SU-DHL-6 (cell line): ENCODE measurements around the gene DCAF12.
A peak's percentile ranks its signal among the peaks of the same experiment; 100 is the strongest.
"Not testable (repeated sequence)": the region's sequence is repeated elsewhere in the genome, so short reads cannot be mapped to it uniquely, and the experiment has no call there.

Source experiments
- H2AFZ ChIP-seq: fragments of 200-600 bp; sonication (generic); 2 replicates; pipeline ENCODE4 v1.6.1; 2014; ENCODE audit warnings: low read depth, mild to moderate bottlenecking, moderate library complexity, mixed read lengths, antibody characterized with exemption, low read length; ENCODE audit not compliant: severe bottlenecking
- H3F3A ChIP-seq: fragments of 200-600 bp; shearing (Covaris generic); 2 replicates; pipeline ENCODE4 v1.6.0; 2016; ENCODE audit warnings: antibody characterized with exemption, mild to moderate bottlenecking; ENCODE audit not compliant: insufficient read depth
- H3K27ac ChIP-seq: fragments of 200-600 bp; sonication (generic); 2 replicates; pipeline ENCODE4 v1.5.1; 2016; ENCODE audit warnings: low read depth, mild to moderate bottlenecking, low read length, moderate library complexity, mixed read lengths
- H3K27me3 ChIP-seq: fragments of 200-600 bp; sonication (generic), shearing (Covaris generic); 2 replicates; pipeline ENCODE4 v1.6.0; 2014; ENCODE audit warnings: mild to moderate bottlenecking, low read length
- H3K36me3 ChIP-seq: fragments of 200-600 bp; sonication (generic); 2 replicates; pipeline ENCODE4 v1.6.1; 2014; ENCODE audit warnings: mild to moderate bottlenecking, low read length, mixed read lengths
- H3K4me2 ChIP-seq: fragments of 300-600, 200-600 bp; shearing (Covaris generic), sonication (generic); 2 replicates; pipeline ENCODE4 v1.6.0; 2014; ENCODE audit warnings: low read length, low read depth, mild to moderate bottlenecking; ENCODE audit not compliant: poor library complexity, severe bottlenecking
- H3K4me3 ChIP-seq: fragments of 200-600 bp; sonication (generic); 2 replicates; pipeline ENCODE4 v1.5.1; 2014; ENCODE audit warnings: antibody characterized with exemption, low read length, mild to moderate bottlenecking, mixed read lengths; ENCODE audit not compliant: insufficient read depth, poor library complexity, severe bottlenecking
- H3K79me2 ChIP-seq: fragments of 200-600 bp; sonication (generic); 2 replicates; pipeline ENCODE4 v1.6.1; 2014; ENCODE audit warnings: mild to moderate bottlenecking, low read length, moderate library complexity; ENCODE audit not compliant: insufficient read depth
- H3K9ac ChIP-seq: fragments of 200-600 bp; sonication (generic); 2 replicates; pipeline ENCODE4 v1.7.0; 2014; ENCODE audit warnings: mild to moderate bottlenecking, low read length
- H3K9me2 ChIP-seq: fragments of 200-600 bp; sonication (generic); replicated peaks from 2 replicates; pipeline ENCODE4 v1.6.1; 2014; ENCODE audit warnings: low read length; ENCODE audit not compliant: insufficient read depth
- H3K9me3 ChIP-seq: fragments of 200-600 bp; sonication (generic); 2 replicates; pipeline ENCODE4 v1.6.1; 2014; ENCODE audit warnings: low read length, mixed read lengths; ENCODE audit not compliant: insufficient read depth
- H4K20me1 ChIP-seq: fragments of 200-600 bp; sonication (generic); 2 replicates; pipeline ENCODE4 v1.6.1; 2014; ENCODE audit warnings: low read depth, mild to moderate bottlenecking, antibody characterized with exemption, low read length, moderate library complexity, mixed read lengths
- EZH2phosphoT487 ChIP-seq: fragments of 200-600 bp; sonication (generic), shearing (Covaris generic); conservative IDR thresholded peaks from 2 replicates; pipeline ENCODE4 v1.6.1; 2018; ENCODE audit warnings: mild to moderate bottlenecking, antibody characterized with exemption, low read length, moderate library complexity, mixed read lengths
- TF ChIP-seq, protein P1 (sequence below): fragments of 200-600 bp; sonication (generic); IDR thresholded peaks from one replicate; pipeline ENCODE4 v1.5.1; 2017; ENCODE audit warnings: antibody characterized with exemption, mild to moderate bottlenecking, low read length, moderate library complexity; ENCODE audit not compliant: insufficient read depth, poor library complexity, severe bottlenecking

The DCAF12 gene

GRCh38 chr9:34046784-34047379 lies 79.6 kb downstream of the DCAF12 start:
- no peak for TF ChIP-seq EZH2phosphoT487
- Histone ChIP-seq H3K36me3 (peaks cover 3% of the 10 kb centered on the region), H3K27ac (no peak overlapping the region), H2AFZ (no peak overlapping the region), H4K20me1 (peaks cover 28% of the 10 kb centered on the region; the same call in 1 of the 2 replicates), H3K9me3 (no peaks in the 10 kb centered on the region), H3K9ac (peak overlapping the region; percentile 83), H3K4me3 (peak overlapping the region; percentile 67), H3K79me2 (peaks cover 68% of the 10 kb centered on the region), H3K4me2 (peak overlapping the region; percentile 95), H3F3A (no peaks in the 10 kb centered on the region), H3K27me3 (no peaks in the 10 kb centered on the region), H3K9me2 (no peaks in the 10 kb centered on the region)

GRCh38 chr9:34045903-34046302 lies 80.6 kb downstream of the DCAF12 start:
- H4K20me1 ChIP-seq = peaks cover 29% of the 10 kb centered on the region; the same call in 1 of the 2 replicates
- H3K9me3 ChIP-seq = no peaks in the 10 kb centered on the region
- H3K27me3 ChIP-seq = no peaks in the 10 kb centered on the region
- no peaks in the 10 kb centered on the region for H3K9me2 ChIP-seq
- H3K9ac ChIP-seq = 0 out of 2 replicates have a peak overlapping the region, but pooled peaks have one; percentile 13
- no peaks in the 10 kb centered on the region for H3F3A ChIP-seq
- H3K4me3 ChIP-seq = peak overlapping the region; percentile 12
- TF ChIP-seq, protein P1, sequence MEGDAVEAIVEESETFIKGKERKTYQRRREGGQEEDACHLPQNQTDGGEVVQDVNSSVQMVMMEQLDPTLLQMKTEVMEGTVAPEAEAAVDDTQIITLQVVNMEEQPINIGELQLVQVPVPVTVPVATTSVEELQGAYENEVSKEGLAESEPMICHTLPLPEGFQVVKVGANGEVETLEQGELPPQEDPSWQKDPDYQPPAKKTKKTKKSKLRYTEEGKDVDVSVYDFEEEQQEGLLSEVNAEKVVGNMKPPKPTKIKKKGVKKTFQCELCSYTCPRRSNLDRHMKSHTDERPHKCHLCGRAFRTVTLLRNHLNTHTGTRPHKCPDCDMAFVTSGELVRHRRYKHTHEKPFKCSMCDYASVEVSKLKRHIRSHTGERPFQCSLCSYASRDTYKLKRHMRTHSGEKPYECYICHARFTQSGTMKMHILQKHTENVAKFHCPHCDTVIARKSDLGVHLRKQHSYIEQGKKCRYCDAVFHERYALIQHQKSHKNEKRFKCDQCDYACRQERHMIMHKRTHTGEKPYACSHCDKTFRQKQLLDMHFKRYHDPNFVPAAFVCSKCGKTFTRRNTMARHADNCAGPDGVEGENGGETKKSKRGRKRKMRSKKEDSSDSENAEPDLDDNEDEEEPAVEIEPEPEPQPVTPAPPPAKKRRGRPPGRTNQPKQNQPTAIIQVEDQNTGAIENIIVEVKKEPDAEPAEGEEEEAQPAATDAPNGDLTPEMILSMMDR = no peak
- no peak for TF ChIP-seq EZH2phosphoT487
- peaks cover 4% of the 10 kb centered on the region for H3K36me3 ChIP-seq
- H2AFZ ChIP-seq = no peak overlapping the region
- H3K4me2 ChIP-seq = peak overlapping the region; percentile 95
- no peak overlapping the region for H3K27ac ChIP-seq
- H3K79me2 ChIP-seq = peaks cover 77% of the 10 kb centered on the region

DNA sequence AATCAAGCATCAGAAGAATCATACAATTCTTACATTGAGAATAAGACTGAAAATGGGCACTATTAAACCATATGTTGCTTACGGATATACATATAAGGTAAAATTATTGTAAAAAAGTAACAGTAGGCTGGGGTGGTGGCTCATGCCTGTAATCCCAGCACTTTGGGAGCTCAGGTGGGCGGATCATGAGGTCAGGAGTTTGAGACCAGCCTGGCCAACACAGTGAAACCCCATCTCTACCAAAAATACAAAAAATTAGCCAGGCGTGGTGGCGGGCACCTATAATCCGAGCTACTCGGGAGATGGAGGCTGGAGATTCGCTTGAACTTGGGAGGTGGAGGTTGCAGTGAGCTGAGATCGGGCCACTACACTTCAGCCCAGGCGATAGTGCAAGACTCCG lies 84.4 kb downstream of the DCAF12 start:
- not testable (repeated sequence) for H3K36me3 ChIP-seq

DNA sequence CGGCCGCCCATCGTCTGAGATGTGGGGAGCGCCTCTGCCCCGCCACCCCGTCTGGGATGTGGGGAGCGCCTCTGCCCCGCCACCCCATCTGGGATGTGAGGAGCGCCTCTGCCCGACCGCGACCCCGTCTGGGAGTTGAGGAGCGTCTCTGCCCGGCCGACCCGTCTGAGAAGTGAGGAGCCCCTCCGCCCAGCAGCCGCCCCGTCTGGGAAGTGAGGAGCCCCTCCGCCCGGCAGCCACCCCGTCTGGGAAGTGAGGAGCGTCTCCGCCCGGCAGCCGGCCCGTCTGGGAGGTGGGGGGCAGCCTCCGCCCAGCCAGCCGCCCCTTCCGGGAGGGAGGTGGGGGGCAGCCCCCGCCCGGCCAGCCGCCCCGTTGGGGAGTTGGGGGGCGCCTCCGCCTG lies 87.6 kb downstream of the DCAF12 start:
- Histone ChIP-seq H3K79me2 (peaks cover 89% of the 10 kb centered on the region), H3K36me3 (peaks cover 10% of the 10 kb centered on the region; the same call in 1 of the 2 replicates)

More for the DNA sequence above, 84.4 kb downstream of the DCAF12 start:
- H3K9me2 ChIP-seq, H3K27me3 ChIP-seq, H3F3A ChIP-seq, H3K4me2 ChIP-seq, H2AFZ ChIP-seq, H3K9ac ChIP-seq, H3K9me3 ChIP-seq, H3K4me3 ChIP-seq, H3K27ac ChIP-seq: not testable (repeated sequence)
- peaks cover 36% of the 10 kb centered on the region for H4K20me1 ChIP-seq
- H3K79me2 ChIP-seq = peaks cover 90% of the 10 kb centered on the region

GRCh38 chr9:34037626-34038025 lies 88.9 kb downstream of the DCAF12 start:
- TF ChIP-seq EZH2phosphoT487 = no peak
- TF ChIP-seq, protein P1 = no peak
- no peak overlapping the region for H3K4me3 ChIP-seq
- peaks cover 89% of the 10 kb centered on the region for H3K79me2 ChIP-seq
- no peaks in the 10 kb centered on the region for H3K27me3 ChIP-seq
- H3K36me3 ChIP-seq = peaks cover 11% of the 10 kb centered on the region; the same call in 1 of the 2 replicates
- no peaks in the 10 kb centered on the region for H3K9me2 ChIP-seq
- H3F3A ChIP-seq = no peaks in the 10 kb centered on the region; the same call in 1 of the 2 replicates
- no peak overlapping the region for H2AFZ ChIP-seq
- peaks cover 47% of the 10 kb centered on the region for H4K20me1 ChIP-seq
- no peak overlapping the region for H3K27ac ChIP-seq
- no peak overlapping the region for H3K4me2 ChIP-seq
- no peaks in the 10 kb centered on the region for H3K9me3 ChIP-seq
- no peak overlapping the region for H3K9ac ChIP-seq

More for the DNA sequence above, 87.6 kb downstream of the DCAF12 start:
- not testable (repeated sequence) for H3K4me3 ChIP-seq, H2AFZ ChIP-seq, H3K9ac ChIP-seq, H3K9me2 ChIP-seq, H3K4me2 ChIP-seq, H3K9me3 ChIP-seq, H3F3A ChIP-seq, H3K27me3 ChIP-seq, H3K27ac ChIP-seq
- peaks cover 48% of the 10 kb centered on the region for H4K20me1 ChIP-seq
